H1 (cell line): Measurements from ENCODE around the gene ABCG1. TPM values are rescaled to one million over a fixed set of nuclear protein-coding genes. Genes with fewer than 3 reads are reported as not detected.

Experiments
- CTCF ChIA-PET: fragments of 300-600 bp; sonication (Branson Sonifier 250); formaldehyde crosslinking; loops from one replicate; lab custom pipeline; 2021; ENCODE audit not compliant: partially characterized antibody; lab: Charles Lee
- POLR2A ChIA-PET: fragments of 300-600 bp; sonication (Branson Sonifier 250); formaldehyde crosslinking; loops from one replicate; lab custom pipeline; 2021; ENCODE audit warnings: inconsistent platforms; ENCODE audit not compliant: partially characterized antibody; lab: Charles Lee
- DNase-seq, 2 experiments: peaks; one replicate each; pipeline versions ENCODE4 v3.0.0 to v3.0.0-alpha.2; 2010 to 2022; ENCODE audit warnings: low spot score in 2 of 2, low read depth in 1 of 2, mixed read lengths in 1 of 2
- FAIRE-seq: peaks from 2 replicates; lab custom pipeline; 2011; peaks lifted over from hg19 to GRCh38; lab: Jason Lieb, UNC
- H2AFZ ChIP-seq: 2 replicates; pipeline ENCODE4 v1.8.1; 2012; ENCODE audit warnings: low read length, inconsistent platforms
- H2AK5ac ChIP-seq: 2 replicates; pipeline ENCODE4 v1.6.1; 2013; ENCODE audit warnings: low read depth, low read length
- H2BK120ac ChIP-seq: replicated peaks from 2 replicates; pipeline ENCODE3; 2013; ENCODE audit warnings: low read depth, low read length, inconsistent platforms
- H2BK12ac ChIP-seq: 2 replicates; pipeline ENCODE4 v1.6.1; 2013; ENCODE audit warnings: low read depth, low read length
- H2BK15ac ChIP-seq: 2 replicates; pipeline ENCODE4 v1.6.1; 2013; ENCODE audit warnings: low read length
- H2BK20ac ChIP-seq: 2 replicates; pipeline ENCODE4 v1.6.1; 2013; ENCODE audit warnings: low read length
- H2BK5ac ChIP-seq: 2 replicates; pipeline ENCODE4 v1.6.1; 2013; ENCODE audit warnings: low read depth, low read length
- H3K14ac ChIP-seq: 2 replicates; pipeline ENCODE4 v1.6.1; 2013; ENCODE audit warnings: inconsistent platforms; ENCODE audit not compliant: insufficient read length
- H3K18ac ChIP-seq: 2 replicates; pipeline ENCODE4 v1.6.1; 2013; ENCODE audit warnings: low read length; ENCODE audit errors: extremely low read depth
- H3K23ac ChIP-seq: 2 replicates; pipeline ENCODE4 v1.6.1; 2013; ENCODE audit warnings: inconsistent platforms; ENCODE audit not compliant: insufficient read length
- H3K23me2 ChIP-seq: 2 replicates; pipeline ENCODE4 v1.6.1; 2013; ENCODE audit warnings: low read depth, low read length
- H3K27ac ChIP-seq: 2 replicates; pipeline ENCODE4 v1.6.1; 2011; ENCODE audit warnings: low read depth, low read length, inconsistent platforms
- H3K27me3 ChIP-seq, 4 experiments: replicated peaks in 1 of 4; 1 replicate in 1 of 4; 2 replicates in 3 of 4; pipeline versions ENCODE4 v1.6.1 to v1.8.1; 2011 to 2013; ENCODE audit warnings: low read length in 3 of 4, mild to moderate bottlenecking in 3 of 4, inconsistent platforms in 2 of 4, mixed read lengths in 2 of 4, moderate library complexity in 1 of 4; ENCODE audit not compliant: control insufficient read depth in 3 of 4, insufficient read depth in 3 of 4; ENCODE audit errors: extremely low read depth in 1 of 4
- H3K36me3 ChIP-seq, 4 experiments: 2 replicates each; pipeline versions ENCODE4 v1.6.1 to v1.8.1; 2011 to 2013; ENCODE audit warnings: mild to moderate bottlenecking in 4 of 4, low read length in 3 of 4, moderate library complexity in 2 of 4, control low read depth in 1 of 4, inconsistent platforms in 1 of 4; ENCODE audit not compliant: insufficient read depth in 4 of 4, control insufficient read depth in 2 of 4
- H3K4ac ChIP-seq: replicated peaks from 2 replicates; pipeline ENCODE3; 2013; ENCODE audit warnings: low read length, low read depth, mixed read lengths, inconsistent platforms; ENCODE audit not compliant: insufficient read length
- H3K4me1 ChIP-seq, 4 experiments: replicated peaks in 1 of 4; 1 replicate in 1 of 4; 2 replicates in 3 of 4; pipeline versions ENCODE4 v1.6.1 to v1.8.1; 2011 to 2013; ENCODE audit warnings: low read length in 3 of 4, inconsistent platforms in 2 of 4, mixed read lengths in 1 of 4; ENCODE audit not compliant: insufficient read depth in 4 of 4, control insufficient read depth in 3 of 4
- H3K4me2 ChIP-seq, 2 experiments: 2 replicates each; pipeline versions ENCODE4 v1.6.1 to v1.8.1; 2011 to 2013; ENCODE audit warnings: low read depth in 2 of 2, low read length in 2 of 2, control low read depth in 1 of 2, inconsistent platforms in 1 of 2, mild to moderate bottlenecking in 1 of 2; ENCODE audit not compliant: insufficient read depth in 1 of 2
- H3K4me3 ChIP-seq, 4 experiments: fragments of 200-600, 300-600 bp in 1 of 4; sonication (generic), shearing (Covaris generic), sonication (Bioruptor Twin) in 1 of 4; 2 replicates each; pipeline versions ENCODE4 v1.5.1 to v1.8.1; 2011 to 2016; ENCODE audit warnings: low read length in 4 of 4, low read depth in 3 of 4, control low read depth in 2 of 4, inconsistent platforms in 2 of 4, mild to moderate bottlenecking in 2 of 4, mixed read lengths in 1 of 4, moderate library complexity in 1 of 4; ENCODE audit not compliant: insufficient read depth in 2 of 4; ENCODE audit errors: extremely low read depth in 1 of 4
- H3K56ac ChIP-seq: replicated peaks from 2 replicates; pipeline ENCODE3; 2013; ENCODE audit warnings: low read depth, mild to moderate bottlenecking, mixed read lengths, low read length, inconsistent platforms; ENCODE audit not compliant: insufficient read length
- H3K79me1 ChIP-seq: 2 replicates; pipeline ENCODE4 v1.6.1; 2013; ENCODE audit warnings: low read depth, low read length, control low read depth
- H3K79me2 ChIP-seq, 2 experiments: 2 replicates each; pipeline versions ENCODE4 v1.6.1 to v1.8.1; 2012 to 2013; ENCODE audit warnings: low read length in 2 of 2, mild to moderate bottlenecking in 2 of 2, inconsistent platforms in 1 of 2; ENCODE audit not compliant: insufficient read depth in 2 of 2, control insufficient read depth in 1 of 2
- H3K9ac ChIP-seq, 4 experiments: replicated peaks in 1 of 4; 1 replicate in 1 of 4; 2 replicates in 3 of 4; pipeline versions ENCODE4 v1.6.1 to v1.8.1; 2011 to 2013; ENCODE audit warnings: low read depth in 3 of 4, low read length in 3 of 4, control low read depth in 2 of 4, mild to moderate bottlenecking in 2 of 4, moderate library complexity in 2 of 4, inconsistent platforms in 1 of 4; ENCODE audit errors: extremely low read depth in 1 of 4
- H3K9me3 ChIP-seq, 2 experiments: 2 replicates each; pipeline versions ENCODE4 v1.6.1 to v1.8.1; 2012 to 2013; ENCODE audit warnings: mild to moderate bottlenecking in 2 of 2, moderate library complexity in 2 of 2, control low read depth in 1 of 2, inconsistent platforms in 1 of 2, low read depth in 1 of 2, low read length in 1 of 2, mixed read lengths in 1 of 2; ENCODE audit not compliant: insufficient read depth in 2 of 2
- H4K20me1 ChIP-seq, 2 experiments: replicated peaks in 1 of 2; 2 replicates each; pipeline versions ENCODE3 to v1.8.1; 2011 to 2013; ENCODE audit warnings: inconsistent platforms in 2 of 2, low read length in 2 of 2, mild to moderate bottlenecking in 1 of 2; ENCODE audit not compliant: insufficient read depth in 2 of 2, control insufficient read depth in 1 of 2
- H4K5ac ChIP-seq: 2 replicates; pipeline ENCODE4 v1.6.1; 2013; ENCODE audit warnings: low read length, low read depth, mixed read lengths, inconsistent platforms; ENCODE audit not compliant: insufficient read length
- H4K8ac ChIP-seq: 2 replicates; pipeline ENCODE4 v1.8.0; 2013; ENCODE audit warnings: mild to moderate bottlenecking, moderate library complexity, low read length, inconsistent platforms; ENCODE audit not compliant: insufficient read depth; ENCODE audit errors: extremely low read depth
- H4K91ac ChIP-seq: replicated peaks from 2 replicates; pipeline ENCODE3; 2013; ENCODE audit warnings: low read length, mixed read lengths, inconsistent platforms; ENCODE audit not compliant: insufficient read length
- ASH2L ChIP-seq: fragments of 200-600, 300-600 bp; sonication (generic); IDR thresholded peaks from one replicate; pipeline ENCODE4 v1.7.1; 2017; ENCODE audit warnings: low read length
- ATF2 ChIP-seq: IDR thresholded peaks from 2 replicates; pipeline ENCODE4 v1.6.1; 2012; ENCODE audit warnings: low read length, inconsistent platforms
- CTBP2 ChIP-seq: IDR thresholded peaks from 2 replicates; pipeline ENCODE4 v1.7.0; 2011; ENCODE audit warnings: borderline replicate concordance, mild to moderate bottlenecking, moderate library complexity, mixed read lengths, low read length; ENCODE audit not compliant: insufficient read depth, insufficient read length
- HDAC6 ChIP-seq: IDR thresholded peaks from one replicate; pipeline ENCODE4 v1.7.1; 2012; ENCODE audit warnings: low read depth, mild to moderate bottlenecking, inconsistent platforms, low read length, moderate library complexity
- NANOG ChIP-seq: IDR thresholded peaks from 2 replicates; pipeline ENCODE4 v1.6.1; 2011; ENCODE audit warnings: low read length, low read depth, mild to moderate bottlenecking, inconsistent platforms; ENCODE audit not compliant: insufficient read depth, poor library complexity, severe bottlenecking
- TAF7 ChIP-seq: optimal IDR thresholded peaks from 2 replicates; pipeline ENCODE3; 2011; ENCODE audit warnings: low read depth, mild to moderate bottlenecking, inconsistent platforms, low read length, moderate library complexity, borderline replicate concordance
- TEAD4 ChIP-seq: IDR thresholded peaks from 2 replicates; pipeline ENCODE4 v1.6.1; 2012; ENCODE audit warnings: low read depth, low read length, inconsistent platforms, mixed read lengths
- whole genome bisulfite sequencing, 2 experiments: shearing (Covaris generic) in 1 of 2; methylation state at CpG; one replicate each; pipeline versions ENCODE4 v1.1.6 to v1.1.7; 2013 to 2015; ENCODE audit warnings: low lambda C conversion rate in 2 of 2, mixed read lengths in 2 of 2, inconsistent platforms in 1 of 2, low coverage in 1 of 2, missing lambda C conversion rate in 1 of 2; ENCODE audit not compliant: insufficient replicate concordance in 2 of 2, insufficient coverage in 1 of 2, insufficient read length in 1 of 2; ENCODE audit errors: extremely low coverage in 1 of 2, missing lambda C conversion rate in 1 of 2; 5-methylcytosine and 5-hydroxymethylcytosine counted together
- polyA plus RNA-seq, 7 experiments: library from polyadenylated mRNA; depleted of rRNA in 3 of 7; stranded (reverse) in 5 of 7; unstranded in 2 of 7; fragments of >200 nt in 5 of 7; fragments of 200-250 nt in 2 of 7; gene quantifications; 1 replicate in 5 of 7; 2 replicates in 1 of 7; 4 replicates in 1 of 7; pipeline versions ENCODE4 v1.2.1 to v1.2.3, GENCODE V29; 2011 to 2013; ENCODE audit warnings: missing spikeins in 2 of 7, mixed read lengths in 2 of 7
- total RNA-seq: library from RNA; stranded (reverse); fragmentation: NEBNext Ultra II Directional; extraction: Animal tissue kit (Norgen Biotek cat#: 25700); gene quantifications from 2 replicates; pipeline ENCODE4 v1.2.1, GENCODE V29; 2021

The ABCG1 gene
- total and polyA plus RNA-seq, 2 of the 8 experiments (the other 6 are each of a cell fraction or from before 2014, with no cell fraction given): 2.1 to 4.0 TPM

GRCh38 chr21:42257091-42257765 is 38.3 kb downstream of the ABCG1 start:
- no peak overlapping the region for H3K18ac ChIP-seq
- no peak overlapping the region; a peak in 1 of 7 replicates for H3K9ac ChIP-seq
- H2AK5ac ChIP-seq: no peak overlapping the region
- H3K4me3 ChIP-seq: no peak overlapping the region
- H3K23ac ChIP-seq: no peak overlapping the region
- H3K36me3 ChIP-seq: no peaks in the 10 kb centered on the region
- no peaks in the 10 kb centered on the region for H3K9me3 ChIP-seq
- peaks cover 0 to 5% of the 10 kb centered on the region in 2 experiments for H4K20me1 ChIP-seq
- H3K23me2 ChIP-seq: peaks cover 3% of the 10 kb centered on the region; the same call in 1 of the 2 replicates
- CTCF ChIA-PET: interaction anchor here (1.1 to 3.4 kb wide), 10 partner anchors 9 to 112 kb away, joined by 3 to 23 read pairs (median 4); no protein-coding TSS in a partner anchor
- H3K27me3 ChIP-seq: no peaks in the 10 kb centered on the region; a peak in 1 of 7 replicates
- H3K79me1 ChIP-seq: no peaks in the 10 kb centered on the region
- no peak overlapping the region for H3K4me2 ChIP-seq
- no peaks in the 10 kb centered on the region for H3K79me2 ChIP-seq
- peaks cover 0 to 4% (median 3%) of the 10 kb centered on the region in 4 experiments; a peak in 2 of 7 replicates for H3K4me1 ChIP-seq
- no peak overlapping the region for H3K56ac ChIP-seq
- no peak overlapping the region for H3K14ac ChIP-seq
- no peak overlapping the region for H2BK120ac ChIP-seq
- H2BK20ac ChIP-seq: no peak overlapping the region
- no peak overlapping the region for H3K4ac ChIP-seq
- H2BK5ac ChIP-seq: no peak overlapping the region
- H4K91ac ChIP-seq: no peak overlapping the region
- no peak overlapping the region for H2AFZ ChIP-seq
- WGBS, 2 experiments: 90% methylated on average over 12 of the region's 12 CpGs; no CpG with 5 or more reads in 1 of the 2 experiments
- no peak overlapping the region for H2BK15ac ChIP-seq
- no peak overlapping the region for H4K8ac ChIP-seq
- no peak overlapping the region for H4K5ac ChIP-seq
- H3K27ac ChIP-seq: no peak overlapping the region
- FAIRE-seq (no peak), DNase-seq (no peak)
- H2BK12ac ChIP-seq: no peak overlapping the region
- POLR2A ChIA-PET: interaction anchor here (1.7 kb wide), 1 partner anchor 16 kb away, joined by 3 read pairs; no protein-coding TSS in a partner anchor
- TF ChIP-seq CTBP2: no peak
- no peak for TF ChIP-seq TEAD4
- TF ChIP-seq ASH2L: no peak
- no peak for TF ChIP-seq HDAC6
- no peak for TF ChIP-seq NANOG
- no peak for TF ChIP-seq TAF7
- TF ChIP-seq ATF2: no peak
